ENCODE data around the gene IL1R1. TPM values are rescaled to one million over a fixed set of nuclear protein-coding genes. Genes with fewer than 3 reads are reported as not detected.

The IL1R1 gene
- total RNA-seq, 1 donor from 2014 or later, result 22.6 TPM

DNA sequence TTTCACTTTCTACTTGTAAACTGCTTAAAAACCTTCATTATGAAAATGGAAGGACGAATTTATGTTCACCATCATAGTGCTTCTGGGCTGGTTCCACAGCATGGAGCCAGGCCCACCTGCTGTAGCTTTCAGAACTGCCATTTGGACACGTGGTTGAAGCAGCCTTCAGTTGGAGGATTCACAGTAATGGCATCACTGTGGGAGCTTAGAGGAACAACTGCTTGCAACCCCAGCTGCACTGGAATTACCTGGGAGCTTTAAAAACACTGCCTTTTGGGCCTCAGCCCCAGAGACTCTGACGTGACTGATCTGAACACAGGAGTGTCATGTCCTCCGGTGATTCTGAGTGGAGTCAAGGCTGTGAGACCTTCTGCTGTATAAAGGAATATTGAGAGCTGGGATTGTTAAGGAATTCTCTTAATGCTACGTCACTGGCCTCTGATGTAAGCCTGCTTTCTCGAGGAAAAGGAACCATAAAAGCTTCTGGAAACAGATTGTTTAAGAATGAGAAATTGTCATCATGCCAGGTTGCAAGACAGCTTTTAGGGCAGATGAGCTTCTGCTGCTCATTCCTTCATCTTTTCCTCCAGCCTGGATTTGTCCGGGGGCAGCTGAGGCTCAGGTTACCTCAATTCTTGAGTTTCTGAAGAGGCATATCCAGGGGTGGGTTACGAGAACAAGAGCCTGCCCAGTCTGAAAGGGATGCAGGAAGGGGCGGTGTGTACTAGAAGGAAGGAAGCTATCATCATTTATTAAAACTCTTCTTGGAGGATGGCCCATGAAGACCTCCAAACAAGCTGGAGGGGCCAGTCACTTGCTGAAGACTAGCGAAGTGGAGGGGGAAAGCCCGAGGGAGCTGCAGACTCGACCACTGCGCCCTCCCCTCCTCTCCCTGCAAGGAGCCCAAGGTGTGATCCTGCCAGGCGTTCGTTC lies 1.3 kb upstream of the IL1R1 start:
- Histone ChIP-seq H3K27ac (replicated peaks) (peak overlapping the region; percentile 93), H3K4me1 (peaks cover 27% of the 10 kb centered on the region), H3K27me3 (ENCODE audit: low read depth) (no peaks in the 10 kb centered on the region), H3K36me3 (peaks cover 13% of the 10 kb centered on the region), H3K9me3 (replicated peaks) (peaks cover 18% of the 10 kb centered on the region), H3K4me3 (peak overlapping the region; percentile 78)
- intact Hi-C loops (cut with micrococcal nuclease), result no loop called here
- no peak for DNase-seq
- TF ChIP-seq, protein P1, sequence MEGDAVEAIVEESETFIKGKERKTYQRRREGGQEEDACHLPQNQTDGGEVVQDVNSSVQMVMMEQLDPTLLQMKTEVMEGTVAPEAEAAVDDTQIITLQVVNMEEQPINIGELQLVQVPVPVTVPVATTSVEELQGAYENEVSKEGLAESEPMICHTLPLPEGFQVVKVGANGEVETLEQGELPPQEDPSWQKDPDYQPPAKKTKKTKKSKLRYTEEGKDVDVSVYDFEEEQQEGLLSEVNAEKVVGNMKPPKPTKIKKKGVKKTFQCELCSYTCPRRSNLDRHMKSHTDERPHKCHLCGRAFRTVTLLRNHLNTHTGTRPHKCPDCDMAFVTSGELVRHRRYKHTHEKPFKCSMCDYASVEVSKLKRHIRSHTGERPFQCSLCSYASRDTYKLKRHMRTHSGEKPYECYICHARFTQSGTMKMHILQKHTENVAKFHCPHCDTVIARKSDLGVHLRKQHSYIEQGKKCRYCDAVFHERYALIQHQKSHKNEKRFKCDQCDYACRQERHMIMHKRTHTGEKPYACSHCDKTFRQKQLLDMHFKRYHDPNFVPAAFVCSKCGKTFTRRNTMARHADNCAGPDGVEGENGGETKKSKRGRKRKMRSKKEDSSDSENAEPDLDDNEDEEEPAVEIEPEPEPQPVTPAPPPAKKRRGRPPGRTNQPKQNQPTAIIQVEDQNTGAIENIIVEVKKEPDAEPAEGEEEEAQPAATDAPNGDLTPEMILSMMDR (IDR thresholded peaks at IDR 0.05; ENCODE audit: borderline replicate concordance), result no peak

DNA sequence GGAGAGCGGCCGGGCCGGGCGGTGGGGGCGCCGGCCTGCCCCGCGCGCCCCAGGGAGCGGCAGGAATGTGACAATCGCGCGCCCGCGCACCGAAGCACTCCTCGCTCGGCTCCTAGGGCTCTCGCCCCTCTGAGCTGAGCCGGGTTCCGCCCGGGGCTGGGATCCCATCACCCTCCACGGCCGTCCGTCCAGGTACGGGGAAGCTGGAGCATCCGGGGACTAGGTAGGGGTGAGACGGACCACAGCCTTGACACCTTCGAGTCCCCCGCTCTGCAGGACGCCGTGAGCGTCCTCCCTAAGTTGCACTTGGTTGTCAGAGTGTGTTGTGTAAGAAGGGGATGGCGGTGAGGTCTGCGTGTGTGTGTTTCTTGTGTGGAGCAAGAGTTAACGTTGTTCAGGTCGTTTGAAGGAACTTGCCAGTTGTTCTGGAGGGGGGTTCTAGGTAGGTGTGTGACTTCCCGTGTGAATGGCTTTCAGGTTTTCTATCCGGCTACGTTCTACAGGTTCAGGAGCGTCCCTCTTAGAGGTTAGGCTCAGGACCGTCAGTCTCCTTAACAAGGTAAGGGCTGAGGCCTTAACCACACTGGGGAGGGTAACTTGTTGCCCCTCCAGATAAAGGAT lies 393 bp downstream of the IL1R1 start:
- Histone ChIP-seq H3K36me3 (peaks cover 19% of the 10 kb centered on the region), H3K4me3 (peak overlapping the region; percentile 78), H3K4me1 (peaks cover 33% of the 10 kb centered on the region), H3K27me3 (ENCODE audit: low read depth) (no peaks in the 10 kb centered on the region), H3K9me3 (replicated peaks) (peaks cover 34% of the 10 kb centered on the region), H3K27ac (replicated peaks) (peak overlapping the region; percentile 93)
- intact Hi-C loops (cut with micrococcal nuclease), result no loop called here
- TF ChIP-seq, protein P1 (IDR thresholded peaks at IDR 0.05; ENCODE audit: borderline replicate concordance), result no peak
- DNase-seq, result no peak

DNA sequence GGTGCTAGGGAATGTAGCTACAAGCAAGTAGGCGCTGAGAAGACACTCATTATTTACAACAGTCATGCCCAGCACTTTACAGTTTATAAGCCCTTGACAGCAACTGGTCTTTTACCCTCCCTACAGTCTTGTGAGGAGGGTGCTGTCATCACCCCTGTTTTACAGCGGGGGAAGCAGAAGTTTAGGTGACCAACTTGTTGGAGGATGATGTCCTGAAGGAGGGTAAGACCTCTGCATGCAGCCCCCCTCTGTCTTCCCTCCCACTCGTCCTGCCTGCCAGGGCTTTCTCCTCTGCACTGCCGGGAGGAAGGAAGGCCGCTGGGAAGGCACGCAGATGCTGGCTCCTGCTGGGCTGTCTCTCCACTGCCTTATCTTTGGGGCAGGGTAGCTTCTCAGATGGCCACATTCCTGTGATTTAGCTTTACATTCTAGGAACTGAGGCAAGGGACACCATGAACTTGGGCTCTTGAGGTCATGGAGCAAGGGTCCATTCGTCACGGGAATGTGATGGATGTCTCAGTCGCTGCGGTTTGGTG lies 972 bp downstream of the IL1R1 start:
- H3K27ac ChIP-seq (replicated peaks), result peak overlapping the region; percentile 93
- H3K4me1 ChIP-seq, result peaks cover 38% of the 10 kb centered on the region
- peaks cover 40% of the 10 kb centered on the region for H3K9me3 ChIP-seq (replicated peaks)
- intact Hi-C loops (cut with micrococcal nuclease), result no loop called here
- peaks cover 19% of the 10 kb centered on the region for H3K36me3 ChIP-seq
- TF ChIP-seq, protein P1 (IDR thresholded peaks at IDR 0.05; ENCODE audit: borderline replicate concordance), result no peak
- no peaks in the 10 kb centered on the region for H3K27me3 ChIP-seq (ENCODE audit: low read depth)
- DNase-seq, result no peak
- peak overlapping the region; percentile 78 for H3K4me3 ChIP-seq

DNA sequence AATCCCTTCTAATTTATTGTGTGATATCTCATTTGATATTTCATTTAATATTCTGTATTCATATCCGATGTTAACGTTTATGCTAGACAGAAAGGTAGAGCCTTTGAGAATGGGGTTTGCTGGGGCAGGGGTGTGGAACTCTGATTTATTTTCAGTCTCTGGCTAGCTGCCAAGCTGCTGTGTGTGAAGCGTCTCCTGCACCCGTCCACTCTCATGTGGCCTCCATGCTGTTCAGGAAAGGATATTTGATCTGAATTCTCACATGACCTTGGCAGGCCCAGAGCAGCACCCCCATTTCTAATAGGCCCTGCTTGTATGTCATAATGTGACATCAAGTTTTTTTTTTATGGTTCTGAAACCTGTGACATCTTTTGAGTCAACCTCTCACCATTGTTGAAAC lies 1.6 kb downstream of the IL1R1 start:
- intact Hi-C loops (cut with micrococcal nuclease), result no loop called here
- H3K36me3 ChIP-seq, result peaks cover 19% of the 10 kb centered on the region
- H3K27me3 ChIP-seq (ENCODE audit: low read depth), result no peaks in the 10 kb centered on the region
- peaks cover 39% of the 10 kb centered on the region for H3K4me1 ChIP-seq
- peaks cover 46% of the 10 kb centered on the region for H3K9me3 ChIP-seq (replicated peaks)
- H3K27ac ChIP-seq (replicated peaks), result peak overlapping the region; percentile 93
- H3K4me3 ChIP-seq, result peak overlapping the region; percentile 78
- TF ChIP-seq, protein P1 (IDR thresholded peaks at IDR 0.05; ENCODE audit: borderline replicate concordance), result no peak
- DNase-seq, result no peak

DNA sequence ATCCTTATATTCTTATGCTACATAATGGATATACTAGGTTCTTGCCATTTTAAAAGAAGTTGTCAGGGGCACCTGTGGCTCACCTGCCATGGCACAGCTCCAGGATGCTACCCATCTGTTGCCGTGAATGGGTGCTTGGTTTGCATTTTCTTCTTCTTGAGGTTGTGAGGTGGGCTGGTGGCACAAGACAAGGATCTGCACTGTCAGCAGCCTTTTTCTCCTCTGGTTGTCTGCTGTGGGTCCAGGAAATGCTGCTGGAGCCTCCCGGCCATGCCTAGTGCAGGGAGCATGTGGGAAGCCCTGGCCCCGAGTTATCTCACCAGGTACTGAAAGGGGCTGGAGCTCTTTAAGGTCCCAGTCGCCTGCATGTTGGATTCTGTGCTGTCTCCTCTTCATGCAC lies 2.6 kb downstream of the IL1R1 start:
- intact Hi-C loops (cut with micrococcal nuclease), result no loop called here
- Histone ChIP-seq H3K4me1 (peaks cover 49% of the 10 kb centered on the region), H3K9me3 (replicated peaks) (peaks cover 53% of the 10 kb centered on the region), H3K27me3 (ENCODE audit: low read depth) (no peaks in the 10 kb centered on the region), H3K27ac (replicated peaks) (no peak overlapping the region), H3K36me3 (peaks cover 19% of the 10 kb centered on the region), H3K4me3 (no peak overlapping the region)
- no peak for DNase-seq
- TF ChIP-seq, protein P1 (IDR thresholded peaks at IDR 0.05; ENCODE audit: borderline replicate concordance), result no peak
